Neural cell (in vitro differentiated cells): ENCODE results near the gene BCDIN3D. TPM values are rescaled to one million over a fixed set of nuclear protein-coding genes. Genes with fewer than 3 reads are reported as not detected.

Experiments used
- H2AFZ ChIP-seq: fragments of 200-600, 300-800 bp; sonication (generic), shearing (Covaris generic); 2 replicates; pipeline ENCODE4 v1.6.0; 2014; ENCODE audit warnings: low read depth, mild to moderate bottlenecking, antibody characterized with exemption, low read length, moderate library complexity
- H3F3A ChIP-seq: fragments of 200-600 bp; shearing (Covaris generic); 2 replicates; pipeline ENCODE4 v1.6.1; 2016; ENCODE audit warnings: mild to moderate bottlenecking, moderate library complexity, mixed read lengths, antibody characterized with exemption, low read length; ENCODE audit not compliant: insufficient read depth, poor library complexity, severe bottlenecking
- H3K27ac ChIP-seq: fragments of 200-600, 300-800 bp; sonication (generic), shearing (Covaris generic); 2 replicates; pipeline ENCODE4 v1.5.1; 2014; ENCODE audit warnings: mild to moderate bottlenecking, low read length, moderate library complexity
- H3K27me3 ChIP-seq: fragments of 300-800, 200-600 bp; sonication (generic), shearing (Covaris generic); 2 replicates; pipeline ENCODE4 v1.6.0; 2014; ENCODE audit warnings: mild to moderate bottlenecking, low read depth, low read length, moderate library complexity; ENCODE audit not compliant: insufficient read depth
- H3K36me3 ChIP-seq: fragments of 300-800, 200-600 bp; sonication (generic), shearing (Covaris generic); 2 replicates; pipeline ENCODE4 v1.5.1; 2014; ENCODE audit warnings: mild to moderate bottlenecking, antibody characterized with exemption, low read length, moderate library complexity; ENCODE audit not compliant: insufficient read depth
- H3K4me2 ChIP-seq: fragments of 300-800, 200-600 bp; sonication (generic), shearing (Covaris generic); 2 replicates; pipeline ENCODE4 v1.6.0; 2014; ENCODE audit warnings: mild to moderate bottlenecking, low read length
- H3K4me3 ChIP-seq: fragments of 300-800, 200-600 bp; sonication (generic), shearing (Covaris generic); 2 replicates; pipeline ENCODE4 v1.5.1; 2014; ENCODE audit warnings: mild to moderate bottlenecking, low read length, moderate library complexity
- H3K79me2 ChIP-seq: fragments of 200-600 bp; shearing (Covaris generic); replicated peaks from 2 replicates; pipeline ENCODE4 v1.6.0; 2014; ENCODE audit warnings: mild to moderate bottlenecking, low read length, moderate library complexity; ENCODE audit not compliant: insufficient read depth
- H3K9ac ChIP-seq: fragments of 300-800, 200-600 bp; sonication (generic), shearing (Covaris generic); 2 replicates; pipeline ENCODE4 v1.6.1; 2016; ENCODE audit warnings: mild to moderate bottlenecking, low read length, mixed read lengths
- H3K9me2 ChIP-seq: fragments of 200-600 bp; shearing (Covaris generic); 2 replicates; pipeline ENCODE4 v1.6.1; 2016; ENCODE audit warnings: mild to moderate bottlenecking, low read length, mixed read lengths; ENCODE audit not compliant: insufficient read depth
- H3K9me3 ChIP-seq: fragments of 200-600, 300-800 bp; sonication (generic), shearing (Covaris generic); 2 replicates; pipeline ENCODE4 v1.6.1; 2016; ENCODE audit warnings: mild to moderate bottlenecking, mixed run types, low read length, moderate library complexity, mixed read lengths
- H4K20me1 ChIP-seq: fragments of 200-600 bp; shearing (Covaris generic); 2 replicates; pipeline ENCODE4 v1.6.1; 2016; ENCODE audit warnings: mild to moderate bottlenecking, mixed run types; ENCODE audit not compliant: insufficient read depth
- EP300 ChIP-seq: fragments of 450-650 bp; conservative IDR thresholded peaks from 2 replicates; pipeline ENCODE4 v1.6.1; 2014; ENCODE audit warnings: antibody characterized with exemption, mild to moderate bottlenecking, moderate library complexity; ENCODE audit not compliant: poor library complexity, severe bottlenecking
- EZH2 ChIP-seq: fragments of 200-600, 300-800 bp; shearing (Covaris generic), sonication (generic); IDR thresholded peaks from 2 replicates; pipeline ENCODE4 v1.6.1; 2014; ENCODE audit warnings: antibody characterized with exemption, low read length, borderline replicate concordance, mild to moderate bottlenecking; ENCODE audit not compliant: insufficient read depth, poor library complexity, severe bottlenecking
- MXI1 ChIP-seq: fragments of 450-650 bp; conservative IDR thresholded peaks from 2 replicates; pipeline ENCODE4 v1.6.1; 2014; ENCODE audit warnings: antibody characterized with exemption, mild to moderate bottlenecking; ENCODE audit not compliant: poor library complexity, severe bottlenecking
- POLR2AphosphoS5 ChIP-seq: IDR thresholded peaks from 2 replicates; pipeline ENCODE4 v1.6.1; 2012
- RAD21 ChIP-seq: fragments of 450-650 bp; conservative IDR thresholded peaks from 2 replicates; pipeline ENCODE4 v1.6.1; 2014; ENCODE audit warnings: antibody characterized with exemption, mild to moderate bottlenecking, moderate library complexity
- SMC3 ChIP-seq: fragments of 450-650 bp; conservative IDR thresholded peaks from 2 replicates; pipeline ENCODE4 v1.6.1; 2014; ENCODE audit warnings: antibody characterized with exemption, mild to moderate bottlenecking, moderate library complexity; ENCODE audit not compliant: poor library complexity
- TAF1 ChIP-seq: IDR thresholded peaks from 2 replicates; pipeline ENCODE4 v1.6.1; 2012; ENCODE audit warnings: low read depth
- polyA plus RNA-seq: library from polyadenylated mRNA; depleted of rRNA; stranded (reverse); fragments of >200 nt; gene quantifications from 2 replicates; pipeline ENCODE4 v1.2.3, GENCODE V29; 2014
- TF ChIP-seq, protein P1 (sequence below): IDR thresholded peaks from 2 replicates; pipeline ENCODE4 v1.6.1; 2012; ENCODE audit warnings: borderline replicate concordance

The BCDIN3D gene
- polyA plus RNA-seq, 1 donor from 2014 or later: 10.0 TPM

- no peak overlapping the region for H2AFZ ChIP-seq
- H3K4me3 ChIP-seq: peak overlapping the region; percentile 95
- H3K79me2 ChIP-seq: peaks cover 42% of the 10 kb centered on the region
- H3F3A ChIP-seq: no peaks in the 10 kb centered on the region
- H3K9me3 ChIP-seq: no peaks in the 10 kb centered on the region
- H3K27ac ChIP-seq: no peak overlapping the region
- H3K27me3 ChIP-seq: no peaks in the 10 kb centered on the region
- H3K4me2 ChIP-seq: no peak overlapping the region
- TF ChIP-seq, protein P1, sequence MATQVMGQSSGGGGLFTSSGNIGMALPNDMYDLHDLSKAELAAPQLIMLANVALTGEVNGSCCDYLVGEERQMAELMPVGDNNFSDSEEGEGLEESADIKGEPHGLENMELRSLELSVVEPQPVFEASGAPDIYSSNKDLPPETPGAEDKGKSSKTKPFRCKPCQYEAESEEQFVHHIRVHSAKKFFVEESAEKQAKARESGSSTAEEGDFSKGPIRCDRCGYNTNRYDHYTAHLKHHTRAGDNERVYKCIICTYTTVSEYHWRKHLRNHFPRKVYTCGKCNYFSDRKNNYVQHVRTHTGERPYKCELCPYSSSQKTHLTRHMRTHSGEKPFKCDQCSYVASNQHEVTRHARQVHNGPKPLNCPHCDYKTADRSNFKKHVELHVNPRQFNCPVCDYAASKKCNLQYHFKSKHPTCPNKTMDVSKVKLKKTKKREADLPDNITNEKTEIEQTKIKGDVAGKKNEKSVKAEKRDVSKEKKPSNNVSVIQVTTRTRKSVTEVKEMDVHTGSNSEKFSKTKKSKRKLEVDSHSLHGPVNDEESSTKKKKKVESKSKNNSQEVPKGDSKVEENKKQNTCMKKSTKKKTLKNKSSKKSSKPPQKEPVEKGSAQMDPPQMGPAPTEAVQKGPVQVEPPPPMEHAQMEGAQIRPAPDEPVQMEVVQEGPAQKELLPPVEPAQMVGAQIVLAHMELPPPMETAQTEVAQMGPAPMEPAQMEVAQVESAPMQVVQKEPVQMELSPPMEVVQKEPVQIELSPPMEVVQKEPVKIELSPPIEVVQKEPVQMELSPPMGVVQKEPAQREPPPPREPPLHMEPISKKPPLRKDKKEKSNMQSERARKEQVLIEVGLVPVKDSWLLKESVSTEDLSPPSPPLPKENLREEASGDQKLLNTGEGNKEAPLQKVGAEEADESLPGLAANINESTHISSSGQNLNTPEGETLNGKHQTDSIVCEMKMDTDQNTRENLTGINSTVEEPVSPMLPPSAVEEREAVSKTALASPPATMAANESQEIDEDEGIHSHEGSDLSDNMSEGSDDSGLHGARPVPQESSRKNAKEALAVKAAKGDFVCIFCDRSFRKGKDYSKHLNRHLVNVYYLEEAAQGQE: no peak
- TF ChIP-seq MXI1 (no peak), TAF1 (no peak), POLR2AphosphoS5 (no peak), RAD21 (no peak), EZH2 (no peak), EP300 (no peak), SMC3 (no peak)
- H3K9me2 ChIP-seq: no peaks in the 10 kb centered on the region
- no peak overlapping the region for H3K9ac ChIP-seq
- H4K20me1 ChIP-seq: no peaks in the 10 kb centered on the region
- H3K36me3 ChIP-seq: no peaks in the 10 kb centered on the region
These were observed 16.9 kb downstream of the BCDIN3D start for GRCh38 chr12:49825971-49826421.

DNA sequence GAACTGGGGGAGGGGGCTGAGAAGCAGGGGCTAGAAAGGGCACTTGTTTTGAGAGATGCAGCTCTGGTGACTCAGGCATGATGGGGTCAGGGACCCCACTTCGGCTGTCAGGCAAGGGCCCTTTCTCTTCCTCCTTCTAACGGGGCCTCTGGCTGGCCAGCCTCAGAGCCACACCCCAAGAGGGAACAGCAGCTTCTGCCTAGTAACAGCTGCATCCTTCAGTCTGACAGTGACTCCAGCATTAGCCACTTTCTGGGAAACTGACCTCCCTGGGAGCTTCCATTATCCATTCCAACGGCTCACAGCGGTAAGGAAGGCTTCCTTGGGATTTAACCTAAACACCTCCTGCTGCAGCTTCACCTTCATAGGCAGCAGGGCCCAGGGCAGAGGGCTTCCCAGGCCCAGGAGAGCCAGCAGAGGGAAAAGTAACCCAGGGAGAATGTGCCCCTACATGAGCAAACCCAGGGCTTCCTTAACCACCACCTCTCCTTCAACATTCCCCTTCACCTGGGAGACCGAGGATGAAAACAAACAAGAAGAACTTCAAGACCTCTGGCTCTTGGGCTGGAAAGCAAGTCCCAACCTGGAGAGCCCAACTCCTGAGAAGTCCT, 17.4 kb downstream of the BCDIN3D start:
- Histone ChIP-seq H3K9me2 (no peaks in the 10 kb centered on the region), H3K4me3 (peak overlapping the region; percentile 95), H3K4me2 (no peak overlapping the region), H3F3A (no peaks in the 10 kb centered on the region), H2AFZ (no peak overlapping the region), H3K36me3 (no peaks in the 10 kb centered on the region), H3K27me3 (no peaks in the 10 kb centered on the region), H3K9me3 (no peaks in the 10 kb centered on the region), H3K27ac (no peak overlapping the region), H4K20me1 (no peaks in the 10 kb centered on the region), H3K9ac (no peak overlapping the region), H3K79me2 (peaks cover 42% of the 10 kb centered on the region)
- TF ChIP-seq SMC3: no peak
- TF ChIP-seq, protein P1: no peak
